Measurements from ENCODE around the gene ATP6AP1.

DNA sequence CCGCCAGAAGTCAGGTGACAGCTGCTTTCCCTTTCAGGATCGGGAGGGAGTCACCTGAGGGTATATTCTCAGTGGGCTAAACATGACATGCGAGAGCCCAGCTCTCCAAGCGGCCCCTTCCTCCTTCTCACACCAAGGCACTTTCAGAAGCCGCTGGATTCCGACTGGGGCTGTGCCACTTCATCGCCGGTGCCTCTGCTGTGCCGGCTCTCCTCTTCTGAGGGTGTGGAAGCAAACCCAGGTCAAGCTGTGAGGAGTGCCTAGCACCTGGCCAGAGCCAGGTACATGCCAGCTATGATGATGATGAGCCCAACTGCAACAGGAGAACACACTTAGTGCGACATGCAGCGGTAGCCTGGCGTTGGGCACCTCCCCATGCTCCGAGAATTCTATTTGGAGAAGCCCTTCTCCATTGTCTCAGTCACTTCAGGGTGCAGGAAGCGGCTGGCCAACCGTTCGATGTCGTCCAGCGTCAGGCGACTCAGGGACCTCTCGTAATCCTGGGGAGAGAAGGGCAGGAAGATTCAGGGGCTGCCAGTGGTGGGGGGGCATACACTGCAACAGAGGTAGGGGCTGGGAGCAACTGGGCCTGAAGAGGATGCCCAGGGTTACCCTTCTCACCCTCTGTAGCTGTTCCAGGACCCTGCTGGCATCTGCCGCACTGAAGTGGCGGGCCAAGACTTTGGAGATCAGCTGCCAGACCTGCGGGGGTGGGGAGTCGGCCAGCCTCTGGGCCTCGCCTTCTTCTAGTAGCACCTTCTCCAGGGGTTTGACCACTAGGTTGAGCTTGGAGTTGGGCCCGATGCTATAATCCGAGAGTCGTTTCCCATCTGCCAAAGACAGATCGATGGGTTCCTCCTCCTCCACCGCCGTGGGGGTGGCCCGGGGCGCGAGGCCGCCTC, 56.9 kb downstream of the ATP6AP1 start:
- TF ChIP-seq, protein P1, sequence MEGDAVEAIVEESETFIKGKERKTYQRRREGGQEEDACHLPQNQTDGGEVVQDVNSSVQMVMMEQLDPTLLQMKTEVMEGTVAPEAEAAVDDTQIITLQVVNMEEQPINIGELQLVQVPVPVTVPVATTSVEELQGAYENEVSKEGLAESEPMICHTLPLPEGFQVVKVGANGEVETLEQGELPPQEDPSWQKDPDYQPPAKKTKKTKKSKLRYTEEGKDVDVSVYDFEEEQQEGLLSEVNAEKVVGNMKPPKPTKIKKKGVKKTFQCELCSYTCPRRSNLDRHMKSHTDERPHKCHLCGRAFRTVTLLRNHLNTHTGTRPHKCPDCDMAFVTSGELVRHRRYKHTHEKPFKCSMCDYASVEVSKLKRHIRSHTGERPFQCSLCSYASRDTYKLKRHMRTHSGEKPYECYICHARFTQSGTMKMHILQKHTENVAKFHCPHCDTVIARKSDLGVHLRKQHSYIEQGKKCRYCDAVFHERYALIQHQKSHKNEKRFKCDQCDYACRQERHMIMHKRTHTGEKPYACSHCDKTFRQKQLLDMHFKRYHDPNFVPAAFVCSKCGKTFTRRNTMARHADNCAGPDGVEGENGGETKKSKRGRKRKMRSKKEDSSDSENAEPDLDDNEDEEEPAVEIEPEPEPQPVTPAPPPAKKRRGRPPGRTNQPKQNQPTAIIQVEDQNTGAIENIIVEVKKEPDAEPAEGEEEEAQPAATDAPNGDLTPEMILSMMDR (conservative IDR thresholded peaks at IDR 0.05), result no peak
- TF ChIP-seq EZH2 (IDR thresholded peaks at IDR 0.05; ENCODE audit: low read depth), result no peak
